H1 (cell line): ENCODE results near the gene ATAT1. TPM values are rescaled to one million over a fixed set of nuclear protein-coding genes. Genes with fewer than 3 reads are reported as not detected.

ENCODE experiments used
- ASH2L ChIP-seq: fragments of 200-600, 300-600 bp; sonication (generic); IDR thresholded peaks from one replicate; pipeline ENCODE4 v1.7.1; 2017; ENCODE audit warnings: low read length
- CBX8 ChIP-seq: fragments of 300-800, 300-1000 bp; sonication (generic); IDR thresholded peaks from 2 replicates; pipeline ENCODE4 v1.7.1; 2016; ENCODE audit warnings: low read depth, low read length, borderline replicate concordance
- CHD1 ChIP-seq: IDR thresholded peaks from 2 replicates; pipeline ENCODE4 v1.6.1; 2012; ENCODE audit warnings: low read depth, low read length, improper control_type of control experiment
- GABPA ChIP-seq: IDR thresholded peaks from 2 replicates; pipeline ENCODE4 v1.6.1; 2011; ENCODE audit warnings: mild to moderate bottlenecking, low read length, moderate library complexity, borderline replicate concordance; ENCODE audit not compliant: insufficient read depth
- NRF1 ChIP-seq: IDR thresholded peaks from 2 replicates; pipeline ENCODE4 v1.6.1; 2011; ENCODE audit warnings: mild to moderate bottlenecking, low read depth, low read length, improper control_type of control experiment
- POLR2A ChIP-seq, 2 experiments: IDR thresholded peaks; 1 replicate in 1 of 2; 2 replicates in 1 of 2; pipeline ENCODE4 v1.6.1; 2011; ENCODE audit warnings: low read depth in 2 of 2, low read length in 2 of 2, mild to moderate bottlenecking in 2 of 2; ENCODE audit errors: control extremely low read depth in 1 of 2
- SP1 ChIP-seq: IDR thresholded peaks from 2 replicates; pipeline ENCODE4 v1.6.1; 2011; ENCODE audit warnings: low read depth, low read length
- SUZ12 ChIP-seq: fragments of 200-600 bp; sonication (generic); IDR thresholded peaks from 2 replicates; pipeline ENCODE4 v1.6.1; 2012; ENCODE audit warnings: mild to moderate bottlenecking, inconsistent platforms, low read length, moderate library complexity, mixed read lengths
- polyA plus RNA-seq, 7 experiments: library from polyadenylated mRNA; depleted of rRNA in 3 of 7; stranded (reverse) in 5 of 7; unstranded in 2 of 7; fragments of >200 nt in 5 of 7; fragments of 200-250 nt in 2 of 7; gene quantifications; 1 replicate in 5 of 7; 2 replicates in 1 of 7; 4 replicates in 1 of 7; pipeline versions ENCODE4 v1.2.1 to v1.2.3, GENCODE V29; 2011 to 2013; ENCODE audit warnings: missing spikeins in 2 of 7, mixed read lengths in 2 of 7
- total RNA-seq: library from RNA; stranded (reverse); fragmentation: NEBNext Ultra II Directional; extraction: Animal tissue kit (Norgen Biotek cat#: 25700); gene quantifications from 2 replicates; pipeline ENCODE4 v1.2.1, GENCODE V29; 2021
- TF ChIP-seq, protein P1 (sequence below): fragments of 300-600 bp; sonication (generic); IDR thresholded peaks from 2 replicates; pipeline ENCODE4 v1.7.1; 2012; ENCODE audit warnings: low read length, moderate library complexity, mild to moderate bottlenecking, inconsistent platforms; ENCODE audit not compliant: insufficient replicate concordance

Gene ATAT1
- total and polyA plus RNA-seq, 2 of the 8 experiments (the other 6 are each of a cell fraction or from before 2014, with no cell fraction given) = 14.4 to 14.6 TPM

GRCh38 chr6:30617565-30618269 lies 9.0 kb upstream of the ATAT1 start, which contains the start of gene MRPS18B (continued):
- TF ChIP-seq NRF1 (peak; percentile 56), ASH2L (peak; percentile 48), SP1 (no peak), POLR2A (IDR thresholded peaks at IDR 0.05; ENCODE audit: control extremely low read depth in 1 of 2, low read depth in 2 of 2, low read length in 2 of 2) (peak in 1 of 2 experiments; percentile 6; a peak in 1 of 3 replicates), CHD1 (peak; percentile 14; the same call in 1 of the 2 replicates), GABPA (no peak), CBX8 (no peak), SUZ12 (no peak)
- TF ChIP-seq, protein P1, sequence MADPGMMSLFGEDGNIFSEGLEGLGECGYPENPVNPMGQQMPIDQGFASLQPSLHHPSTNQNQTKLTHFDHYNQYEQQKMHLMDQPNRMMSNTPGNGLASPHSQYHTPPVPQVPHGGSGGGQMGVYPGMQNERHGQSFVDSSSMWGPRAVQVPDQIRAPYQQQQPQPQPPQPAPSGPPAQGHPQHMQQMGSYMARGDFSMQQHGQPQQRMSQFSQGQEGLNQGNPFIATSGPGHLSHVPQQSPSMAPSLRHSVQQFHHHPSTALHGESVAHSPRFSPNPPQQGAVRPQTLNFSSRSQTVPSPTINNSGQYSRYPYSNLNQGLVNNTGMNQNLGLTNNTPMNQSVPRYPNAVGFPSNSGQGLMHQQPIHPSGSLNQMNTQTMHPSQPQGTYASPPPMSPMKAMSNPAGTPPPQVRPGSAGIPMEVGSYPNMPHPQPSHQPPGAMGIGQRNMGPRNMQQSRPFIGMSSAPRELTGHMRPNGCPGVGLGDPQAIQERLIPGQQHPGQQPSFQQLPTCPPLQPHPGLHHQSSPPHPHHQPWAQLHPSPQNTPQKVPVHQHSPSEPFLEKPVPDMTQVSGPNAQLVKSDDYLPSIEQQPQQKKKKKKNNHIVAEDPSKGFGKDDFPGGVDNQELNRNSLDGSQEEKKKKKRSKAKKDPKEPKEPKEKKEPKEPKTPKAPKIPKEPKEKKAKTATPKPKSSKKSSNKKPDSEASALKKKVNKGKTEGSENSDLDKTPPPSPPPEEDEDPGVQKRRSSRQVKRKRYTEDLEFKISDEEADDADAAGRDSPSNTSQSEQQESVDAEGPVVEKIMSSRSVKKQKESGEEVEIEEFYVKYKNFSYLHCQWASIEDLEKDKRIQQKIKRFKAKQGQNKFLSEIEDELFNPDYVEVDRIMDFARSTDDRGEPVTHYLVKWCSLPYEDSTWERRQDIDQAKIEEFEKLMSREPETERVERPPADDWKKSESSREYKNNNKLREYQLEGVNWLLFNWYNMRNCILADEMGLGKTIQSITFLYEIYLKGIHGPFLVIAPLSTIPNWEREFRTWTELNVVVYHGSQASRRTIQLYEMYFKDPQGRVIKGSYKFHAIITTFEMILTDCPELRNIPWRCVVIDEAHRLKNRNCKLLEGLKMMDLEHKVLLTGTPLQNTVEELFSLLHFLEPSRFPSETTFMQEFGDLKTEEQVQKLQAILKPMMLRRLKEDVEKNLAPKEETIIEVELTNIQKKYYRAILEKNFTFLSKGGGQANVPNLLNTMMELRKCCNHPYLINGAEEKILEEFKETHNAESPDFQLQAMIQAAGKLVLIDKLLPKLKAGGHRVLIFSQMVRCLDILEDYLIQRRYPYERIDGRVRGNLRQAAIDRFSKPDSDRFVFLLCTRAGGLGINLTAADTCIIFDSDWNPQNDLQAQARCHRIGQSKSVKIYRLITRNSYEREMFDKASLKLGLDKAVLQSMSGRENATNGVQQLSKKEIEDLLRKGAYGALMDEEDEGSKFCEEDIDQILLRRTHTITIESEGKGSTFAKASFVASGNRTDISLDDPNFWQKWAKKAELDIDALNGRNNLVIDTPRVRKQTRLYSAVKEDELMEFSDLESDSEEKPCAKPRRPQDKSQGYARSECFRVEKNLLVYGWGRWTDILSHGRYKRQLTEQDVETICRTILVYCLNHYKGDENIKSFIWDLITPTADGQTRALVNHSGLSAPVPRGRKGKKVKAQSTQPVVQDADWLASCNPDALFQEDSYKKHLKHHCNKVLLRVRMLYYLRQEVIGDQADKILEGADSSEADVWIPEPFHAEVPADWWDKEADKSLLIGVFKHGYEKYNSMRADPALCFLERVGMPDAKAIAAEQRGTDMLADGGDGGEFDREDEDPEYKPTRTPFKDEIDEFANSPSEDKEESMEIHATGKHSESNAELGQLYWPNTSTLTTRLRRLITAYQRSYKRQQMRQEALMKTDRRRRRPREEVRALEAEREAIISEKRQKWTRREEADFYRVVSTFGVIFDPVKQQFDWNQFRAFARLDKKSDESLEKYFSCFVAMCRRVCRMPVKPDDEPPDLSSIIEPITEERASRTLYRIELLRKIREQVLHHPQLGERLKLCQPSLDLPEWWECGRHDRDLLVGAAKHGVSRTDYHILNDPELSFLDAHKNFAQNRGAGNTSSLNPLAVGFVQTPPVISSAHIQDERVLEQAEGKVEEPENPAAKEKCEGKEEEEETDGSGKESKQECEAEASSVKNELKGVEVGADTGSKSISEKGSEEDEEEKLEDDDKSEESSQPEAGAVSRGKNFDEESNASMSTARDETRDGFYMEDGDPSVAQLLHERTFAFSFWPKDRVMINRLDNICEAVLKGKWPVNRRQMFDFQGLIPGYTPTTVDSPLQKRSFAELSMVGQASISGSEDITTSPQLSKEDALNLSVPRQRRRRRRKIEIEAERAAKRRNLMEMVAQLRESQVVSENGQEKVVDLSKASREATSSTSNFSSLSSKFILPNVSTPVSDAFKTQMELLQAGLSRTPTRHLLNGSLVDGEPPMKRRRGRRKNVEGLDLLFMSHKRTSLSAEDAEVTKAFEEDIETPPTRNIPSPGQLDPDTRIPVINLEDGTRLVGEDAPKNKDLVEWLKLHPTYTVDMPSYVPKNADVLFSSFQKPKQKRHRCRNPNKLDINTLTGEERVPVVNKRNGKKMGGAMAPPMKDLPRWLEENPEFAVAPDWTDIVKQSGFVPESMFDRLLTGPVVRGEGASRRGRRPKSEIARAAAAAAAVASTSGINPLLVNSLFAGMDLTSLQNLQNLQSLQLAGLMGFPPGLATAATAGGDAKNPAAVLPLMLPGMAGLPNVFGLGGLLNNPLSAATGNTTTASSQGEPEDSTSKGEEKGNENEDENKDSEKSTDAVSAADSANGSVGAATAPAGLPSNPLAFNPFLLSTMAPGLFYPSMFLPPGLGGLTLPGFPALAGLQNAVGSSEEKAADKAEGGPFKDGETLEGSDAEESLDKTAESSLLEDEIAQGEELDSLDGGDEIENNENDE = no peak
